MM.1S (cell line): ENCODE data around the gene RIMKLB.

ENCODE experiments used
- DNase-seq: peaks from one replicate; pipeline ENCODE4 v3.0.0-alpha.2; 2015
- H2AFZ ChIP-seq: fragments of 300-600 bp; sonication (generic); 2 replicates; pipeline ENCODE4 v1.6.0; 2016; ENCODE audit warnings: antibody characterized with exemption, low read length
- H3F3A ChIP-seq: fragments of 300-600 bp; sonication (generic); 2 replicates; pipeline ENCODE4 v1.6.1; 2016; ENCODE audit warnings: mild to moderate bottlenecking, antibody characterized with exemption, low read length, moderate library complexity, mixed read lengths; ENCODE audit not compliant: insufficient read depth
- H3K27ac ChIP-seq: fragments of 300-600 bp; sonication (generic); 2 replicates; pipeline ENCODE4 v1.5.1; 2016; ENCODE audit warnings: mild to moderate bottlenecking, low read length
- H3K27me3 ChIP-seq: fragments of 300-600 bp; sonication (generic); replicated peaks from 2 replicates; pipeline ENCODE4 v1.6.0; 2016; ENCODE audit warnings: low read length; ENCODE audit not compliant: insufficient read depth
- H3K36me3 ChIP-seq: fragments of 300-600 bp; sonication (generic); replicated peaks from 2 replicates; pipeline ENCODE4 v1.6.1; 2016; ENCODE audit warnings: mild to moderate bottlenecking, low read length, mixed read lengths; ENCODE audit not compliant: insufficient read depth
- H3K4me1 ChIP-seq: fragments of 300-600 bp; sonication (generic); 2 replicates; pipeline ENCODE4 v1.6.1; 2016; ENCODE audit warnings: low read length, mixed read lengths
- H3K4me2 ChIP-seq: fragments of 300-600 bp; sonication (generic); 2 replicates; pipeline ENCODE4 v1.6.0; 2016; ENCODE audit warnings: low read depth, low read length
- H3K4me3 ChIP-seq: fragments of 300-600 bp; sonication (generic); 2 replicates; pipeline ENCODE4 v1.5.1; 2016; ENCODE audit warnings: low read length, mixed read lengths
- H3K79me2 ChIP-seq: fragments of 300-600 bp; sonication (generic); 2 replicates; pipeline ENCODE4 v1.6.1; 2016; ENCODE audit warnings: mixed run types, low read length, mixed read lengths
- H3K9ac ChIP-seq: fragments of 300-600 bp; sonication (generic); 2 replicates; pipeline ENCODE4 v1.6.1; 2016; ENCODE audit warnings: low read length, mixed read lengths
- H3K9me2 ChIP-seq: fragments of 300-600 bp; sonication (generic); replicated peaks from 2 replicates; pipeline ENCODE4 v1.6.1; 2016; ENCODE audit warnings: mild to moderate bottlenecking, low read length, mixed read lengths; ENCODE audit not compliant: insufficient read depth
- H3K9me3 ChIP-seq: fragments of 300-600 bp; sonication (generic); replicated peaks from 2 replicates; pipeline ENCODE4 v1.6.1; 2016; ENCODE audit warnings: mild to moderate bottlenecking, low read length, mixed read lengths; ENCODE audit not compliant: insufficient read depth
- H4K20me1 ChIP-seq: fragments of 300-600 bp; sonication (generic); 2 replicates; pipeline ENCODE4 v1.6.1; 2016; ENCODE audit warnings: mild to moderate bottlenecking, low read length, moderate library complexity, mixed read lengths; ENCODE audit not compliant: insufficient read depth
- CTCF ChIP-seq: fragments of 300-600 bp; sonication (generic); IDR thresholded peaks from 2 replicates; pipeline ENCODE4 v1.5.1; 2016; ENCODE audit warnings: antibody characterized with exemption, low read length, mixed read lengths
- EZH2 ChIP-seq: fragments of 300-600 bp; sonication (generic); optimal IDR thresholded peaks from 2 replicates; pipeline ENCODE3; 2017; ENCODE audit warnings: low read depth, mild to moderate bottlenecking, antibody characterized with exemption, low read length, mixed read lengths
- EZH2phosphoT487 ChIP-seq: fragments of 300-600 bp; sonication (generic); IDR thresholded peaks from 2 replicates; pipeline ENCODE4 v1.6.1; 2018; ENCODE audit warnings: antibody characterized with exemption, low read length

RIMKLB gene

GRCh38 chr12:8667270-8667669, 30.5 kb upstream of the RIMKLB start:
- DNase-seq, result no peak
- Histone ChIP-seq H3F3A (no peaks in the 10 kb centered on the region), H3K27me3 (no peaks in the 10 kb centered on the region), H3K36me3 (no peaks in the 10 kb centered on the region), H3K4me3 (no peak overlapping the region), H3K9me3 (no peaks in the 10 kb centered on the region), H3K27ac (no peak overlapping the region), H3K79me2 (no peaks in the 10 kb centered on the region), H4K20me1 (no peaks in the 10 kb centered on the region), H2AFZ (no peak overlapping the region), H3K9me2 (no peaks in the 10 kb centered on the region), H3K9ac (no peak overlapping the region), H3K4me2 (no peak overlapping the region), H3K4me1 (no peaks in the 10 kb centered on the region)
- no peak for TF ChIP-seq CTCF
- no peak for TF ChIP-seq EZH2
- no peak for TF ChIP-seq EZH2phosphoT487

GRCh38 chr12:8668441-8668840, 29.4 kb upstream of the RIMKLB start:
- H3K9me2 ChIP-seq, result no peaks in the 10 kb centered on the region
- no peak overlapping the region for H2AFZ ChIP-seq
- no peaks in the 10 kb centered on the region for H3F3A ChIP-seq
- H3K36me3 ChIP-seq, result no peaks in the 10 kb centered on the region
- H3K4me2 ChIP-seq, result no peak overlapping the region
- H3K27ac ChIP-seq, result no peak overlapping the region
- no peaks in the 10 kb centered on the region for H3K9me3 ChIP-seq
- no peaks in the 10 kb centered on the region for H3K27me3 ChIP-seq
- no peaks in the 10 kb centered on the region for H3K79me2 ChIP-seq
- TF ChIP-seq CTCF (no peak), EZH2 (no peak), EZH2phosphoT487 (no peak)
- no peaks in the 10 kb centered on the region for H3K4me1 ChIP-seq
- no peaks in the 10 kb centered on the region for H4K20me1 ChIP-seq
- no peak overlapping the region for H3K4me3 ChIP-seq
- H3K9ac ChIP-seq, result no peak overlapping the region
- DNase-seq, result no peak

GRCh38 chr12:8672381-8672780, 25.4 kb upstream of the RIMKLB start:
- Histone ChIP-seq H3K36me3 (no peaks in the 10 kb centered on the region), H3K9ac (no peak overlapping the region), H3F3A (no peaks in the 10 kb centered on the region), H3K9me2 (no peaks in the 10 kb centered on the region), H2AFZ (no peak overlapping the region), H3K9me3 (no peaks in the 10 kb centered on the region), H3K4me1 (no peaks in the 10 kb centered on the region), H3K27ac (no peak overlapping the region), H3K27me3 (no peaks in the 10 kb centered on the region), H3K79me2 (no peaks in the 10 kb centered on the region), H3K4me2 (no peak overlapping the region), H3K4me3 (no peak overlapping the region), H4K20me1 (no peaks in the 10 kb centered on the region)
- TF ChIP-seq EZH2 (no peak), EZH2phosphoT487 (no peak), CTCF (no peak)
- DNase-seq, result no peak
